HG03432 (cell line): ENCODE data around the gene DTX4.

Experiments used
- ATAC-seq: cut with Tn5 transposase; IDR thresholded peaks from one replicate; pipeline ENCODE4 v1.9.1; 2021; ENCODE audit warnings: mild to moderate bottlenecking, moderate library complexity; ENCODE audit not compliant: unreplicated experiment

DTX4 gene

GRCh38 chr11:59172345-59173079, 580 bp downstream of the DTX4 start:
- ATAC-seq = peak; percentile 36

- ATAC-seq = peak; percentile 2
Observed at GRCh38 chr11:59173080-59173963, 1.4 kb downstream of the DTX4 start.

- ATAC-seq = no peak
Observed at GRCh38 chr11:59173964-59174663, 2.2 kb downstream of the DTX4 start.

- ATAC-seq = no peak
Observed at GRCh38 chr11:59174664-59175033, 2.7 kb downstream of the DTX4 start.

- ATAC-seq = no peak
Observed at GRCh38 chr11:59175091-59175501, 3.2 kb downstream of the DTX4 start.

- ATAC-seq = no peak
Observed at GRCh38 chr11:59176330-59176729, 4.4 kb downstream of the DTX4 start.

GRCh38 chr11:59178402-59178801, 6.5 kb downstream of the DTX4 start:
- no peak for ATAC-seq

GRCh38 chr11:59179121-59179520, 7.2 kb downstream of the DTX4 start:
- no peak for ATAC-seq

- ATAC-seq = no peak
Observed at GRCh38 chr11:59180168-59180776, 8.3 kb downstream of the DTX4 start.

- ATAC-seq = no peak
Observed at GRCh38 chr11:59180907-59181306, 9.0 kb downstream of the DTX4 start.

- ATAC-seq = no peak
Observed at GRCh38 chr11:59181746-59182456, 10.0 kb downstream of the DTX4 start.

GRCh38 chr11:59182457-59183151, 10.7 kb downstream of the DTX4 start:
- ATAC-seq = no peak

GRCh38 chr11:59183771-59184170, 11.8 kb downstream of the DTX4 start:
- ATAC-seq = no peak

- ATAC-seq = no peak
Observed at GRCh38 chr11:59184691-59185339, 12.9 kb downstream of the DTX4 start.

GRCh38 chr11:59185386-59185945, 13.5 kb downstream of the DTX4 start:
- ATAC-seq = no peak

GRCh38 chr11:59186130-59186594, 14.2 kb downstream of the DTX4 start:
- ATAC-seq = peak; percentile 77

- no peak for ATAC-seq
Observed at GRCh38 chr11:59187035-59187434, 15.1 kb downstream of the DTX4 start.

GRCh38 chr11:59187587-59187986, 15.7 kb downstream of the DTX4 start:
- ATAC-seq = no peak

GRCh38 chr11:59188954-59189353, 17.0 kb downstream of the DTX4 start:
- ATAC-seq = no peak
